IMR-90 (cell line): Measurements from ENCODE around the gene ZNF524. TPM values are rescaled to one million over a fixed set of nuclear protein-coding genes. Genes with fewer than 3 reads are reported as not detected.

Experiments used
- ATAC-seq: fragments of 200-7000 bp; cut with Tn5 transposase; 2 replicates; pipeline ENCODE4 v1.9.1; 2020; ENCODE audit warnings: low read depth, mild to moderate bottlenecking, moderate library complexity
- BruUV-seq: library from RNA; stranded (reverse); fragments of 400-500 nt; replicated peaks from 2 replicates; lab custom pipeline; 2021; lab: Mats Ljungman, UMichigan
- CTCF ChIA-PET: fragments of 300-600 bp; formaldehyde crosslinking; extraction: SDS; loops from one replicate; lab custom pipeline; 2021; ENCODE audit warnings: antibody characterized with exemption; lab: Yijun Ruan, JAX
- POLR2A ChIA-PET: fragments of 300-600 bp; sonication (Branson Sonifier 250); formaldehyde crosslinking; loops from one replicate; lab custom pipeline; 2022; ENCODE audit warnings: antibody characterized with exemption; ENCODE audit not compliant: unreplicated experiment; lab: Charles Lee
- DNase-seq: peaks from one replicate; pipeline ENCODE4 v3.0.0; 2013
- H2AFZ ChIP-seq: replicated peaks from 2 replicates; pipeline ENCODE3; 2013; ENCODE audit warnings: low read length, mild to moderate bottlenecking; ENCODE audit not compliant: poor library complexity
- H2AK5ac ChIP-seq: 2 replicates; pipeline ENCODE4 v1.6.1; 2013; ENCODE audit warnings: low read depth, low read length, inconsistent platforms
- H2AK9ac ChIP-seq: replicated peaks from 2 replicates; pipeline ENCODE3; 2013; ENCODE audit warnings: mild to moderate bottlenecking, low read depth, low read length, moderate library complexity; ENCODE audit not compliant: poor library complexity
- H2BK120ac ChIP-seq: 2 replicates; pipeline ENCODE4 v1.6.1; 2013; ENCODE audit warnings: low read depth, low read length, inconsistent platforms
- H2BK15ac ChIP-seq: 3 replicates; pipeline ENCODE4 v1.6.1; 2013; ENCODE audit warnings: low read depth, low read length, inconsistent platforms
- H2BK20ac ChIP-seq: 2 replicates; pipeline ENCODE4 v1.6.1; 2013; ENCODE audit warnings: low read depth, mild to moderate bottlenecking, inconsistent platforms, low read length, moderate library complexity
- H2BK5ac ChIP-seq: 2 replicates; pipeline ENCODE4 v1.6.1; 2013; ENCODE audit warnings: mild to moderate bottlenecking, low read depth, low read length, inconsistent platforms; ENCODE audit not compliant: poor library complexity, severe bottlenecking
- H3K14ac ChIP-seq: replicated peaks from 2 replicates; pipeline ENCODE4 v1.6.1; 2013; ENCODE audit warnings: low read depth, low read length, inconsistent platforms
- H3K18ac ChIP-seq: 2 replicates; pipeline ENCODE4 v1.6.1; 2013; ENCODE audit warnings: low read depth, low read length, control low read depth
- H3K23ac ChIP-seq: 2 replicates; pipeline ENCODE4 v1.6.1; 2013; ENCODE audit warnings: low read depth, low read length, inconsistent platforms
- H3K27ac ChIP-seq: 2 replicates; pipeline ENCODE4 v1.5.1; 2013; ENCODE audit warnings: mild to moderate bottlenecking, control low read depth, low read length; ENCODE audit not compliant: insufficient read depth
- H3K27me3 ChIP-seq: 2 replicates; pipeline ENCODE4 v1.6.1; 2013; ENCODE audit warnings: low read length; ENCODE audit not compliant: control insufficient read depth, insufficient read depth
- H3K36me3 ChIP-seq: 2 replicates; pipeline ENCODE4 v1.6.1; 2013; ENCODE audit warnings: low read length, mixed read lengths; ENCODE audit not compliant: control insufficient read depth, insufficient read depth
- H3K4ac ChIP-seq: 2 replicates; pipeline ENCODE4 v1.6.1; 2013; ENCODE audit warnings: low read depth, low read length, inconsistent platforms
- H3K4me1 ChIP-seq: 2 replicates; pipeline ENCODE4 v1.6.1; 2013; ENCODE audit warnings: low read length, mixed read lengths; ENCODE audit not compliant: control insufficient read depth, insufficient read depth
- H3K4me2 ChIP-seq: 2 replicates; pipeline ENCODE4 v1.6.1; 2013; ENCODE audit warnings: low read depth, mild to moderate bottlenecking, control low read depth, low read length, moderate library complexity
- H3K4me3 ChIP-seq: 2 replicates; pipeline ENCODE4 v1.5.1; 2013; ENCODE audit warnings: low read depth, mild to moderate bottlenecking, control low read depth, low read length, moderate library complexity; ENCODE audit not compliant: insufficient read depth
- H3K56ac ChIP-seq: 2 replicates; pipeline ENCODE4 v1.6.1; 2013; ENCODE audit warnings: low read length, inconsistent platforms; ENCODE audit not compliant: insufficient read depth; ENCODE audit errors: extremely low read depth
- H3K79me1 ChIP-seq, 2 experiments: 2 replicates each; pipeline ENCODE4 v1.6.1; 2013; ENCODE audit warnings: low read length in 2 of 2, inconsistent platforms in 1 of 2, low read depth in 1 of 2
- H3K9ac ChIP-seq: 2 replicates; pipeline ENCODE4 v1.6.1; 2013; ENCODE audit warnings: low read depth, low read length, control low read depth
- H3K9me1 ChIP-seq: 2 replicates; pipeline ENCODE4 v1.6.1; 2013; ENCODE audit warnings: low read length, inconsistent platforms; ENCODE audit not compliant: insufficient read depth
- H3K9me3 ChIP-seq: 2 replicates; pipeline ENCODE4 v1.6.1; 2013; ENCODE audit warnings: low read length; ENCODE audit not compliant: control insufficient read depth, insufficient read depth
- H4K20me1 ChIP-seq: 2 replicates; pipeline ENCODE4 v1.6.1; 2013; ENCODE audit warnings: low read length, inconsistent platforms; ENCODE audit not compliant: insufficient read depth
- H4K5ac ChIP-seq: 2 replicates; pipeline ENCODE4 v1.6.1; 2013; ENCODE audit warnings: mild to moderate bottlenecking, low read depth, low read length, control low read depth
- H4K8ac ChIP-seq, 2 experiments: 2 replicates each; pipeline ENCODE4 v1.6.1; 2013; ENCODE audit warnings: low read depth in 2 of 2, low read length in 2 of 2, control low read depth in 1 of 2, inconsistent platforms in 1 of 2
- H4K91ac ChIP-seq: 2 replicates; pipeline ENCODE4 v1.6.1; 2013; ENCODE audit warnings: low read depth, low read length, inconsistent platforms; ENCODE audit not compliant: insufficient read depth
- BHLHE40 ChIP-seq: fragments of 150-350 bp; IDR thresholded peaks from 2 replicates; pipeline ENCODE4 v1.6.1; 2016; ENCODE audit warnings: mild to moderate bottlenecking, low read depth, low read length
- CHD1 ChIP-seq: IDR thresholded peaks from 2 replicates; pipeline ENCODE4 v1.6.1; 2012; ENCODE audit warnings: low read depth, low read length, improper control_type of control experiment
- FOS ChIP-seq: fragments of 150-350 bp; IDR thresholded peaks from 2 replicates; pipeline ENCODE4 v1.6.1; 2016; ENCODE audit warnings: low read depth, low read length
- MAFK ChIP-seq: IDR thresholded peaks from 2 replicates; pipeline ENCODE4 v1.6.1; 2012; ENCODE audit warnings: low read depth, low read length, improper control_type of control experiment
- MAZ ChIP-seq: IDR thresholded peaks from 2 replicates; pipeline ENCODE4 v1.6.1; 2012; ENCODE audit warnings: low read depth, mild to moderate bottlenecking, low read length, improper control_type of control experiment, moderate library complexity, borderline replicate concordance
- POLR2A ChIP-seq: IDR thresholded peaks from 2 replicates; pipeline ENCODE4 v1.6.1; 2012; ENCODE audit warnings: mild to moderate bottlenecking, low read depth, low read length
- RAD21 ChIP-seq: IDR thresholded peaks from 2 replicates; pipeline ENCODE4 v1.6.1; 2012; ENCODE audit warnings: low read length, improper control_type of control experiment
- RCOR1 ChIP-seq: IDR thresholded peaks from 2 replicates; pipeline ENCODE4 v1.6.1; 2012; ENCODE audit warnings: mild to moderate bottlenecking, low read length, improper control_type of control experiment; ENCODE audit not compliant: insufficient replicate concordance
- SMC3 ChIP-seq: fragments of 150-350 bp; IDR thresholded peaks from 2 replicates; pipeline ENCODE4 v1.6.1; 2016; ENCODE audit warnings: low read depth, mild to moderate bottlenecking, antibody characterized with exemption, low read length, moderate library complexity
- WGBS, 2 experiments: methylation state at CpG; one replicate each; pipeline versions ENCODE4 v1.1.5 to v1.1.7; 2013; ENCODE audit warnings: missing lambda C conversion rate in 2 of 2; ENCODE audit not compliant: insufficient read length in 1 of 2; ENCODE audit errors: extremely low coverage in 2 of 2; 5-methylcytosine and 5-hydroxymethylcytosine counted together
- dilution Hi-C: fragments of 300-500 bp; cut with HindIII; formaldehyde crosslinking; loops from one replicate; pipeline ENCODE4 v1.14.3; 2018; ENCODE audit warnings: low sequenced_read_pairs; ENCODE audit not compliant: unreplicated experiment
- in situ Hi-C: fragments of 300-500 bp; cut with MboI; formaldehyde crosslinking; loops from 3 replicates; pipeline ENCODE4 v1.14.3; 2019; ENCODE audit warnings: low sequenced_read_pairs, inconsistent platforms, mixed read lengths
- intact Hi-C: fragments of 100-400 bp; cut with micrococcal nuclease; formaldehyde crosslinking; loops from 2 replicates; pipeline ENCODE4 v1.10.0; 2022
- polyA plus RNA-seq, 3 experiments: library from polyadenylated mRNA; depleted of rRNA; stranded (reverse); fragments of >200 nt; gene quantifications; 2 replicates each; pipeline ENCODE4 v1.2.3, GENCODE V29; 2012; ENCODE audit warnings: low replicate concordance in 1 of 3
- total RNA-seq: library from RNA; depleted of rRNA; stranded (reverse); fragments of >200 nt; gene quantifications from 2 replicates; pipeline ENCODE4 v1.2.3, GENCODE V29; 2012
- TF ChIP-seq, protein P1 (sequence below): fragments of 150-350 bp; IDR thresholded peaks from 2 replicates; pipeline ENCODE4 v1.6.1; 2016; ENCODE audit warnings: low read depth, mild to moderate bottlenecking, low read length, moderate library complexity, borderline replicate concordance
- TF ChIP-seq, protein P2 (sequence below): fragments of 150-350 bp; IDR thresholded peaks from 2 replicates; pipeline ENCODE4 v1.6.1; 2017; ENCODE audit warnings: mild to moderate bottlenecking, antibody characterized with exemption, low read length, low read depth

The ZNF524 gene
- total and polyA plus RNA-seq, 2 of the 4 experiments (the other 2 are of a cell fraction) = 2.3 to 6.6 TPM

DNA sequence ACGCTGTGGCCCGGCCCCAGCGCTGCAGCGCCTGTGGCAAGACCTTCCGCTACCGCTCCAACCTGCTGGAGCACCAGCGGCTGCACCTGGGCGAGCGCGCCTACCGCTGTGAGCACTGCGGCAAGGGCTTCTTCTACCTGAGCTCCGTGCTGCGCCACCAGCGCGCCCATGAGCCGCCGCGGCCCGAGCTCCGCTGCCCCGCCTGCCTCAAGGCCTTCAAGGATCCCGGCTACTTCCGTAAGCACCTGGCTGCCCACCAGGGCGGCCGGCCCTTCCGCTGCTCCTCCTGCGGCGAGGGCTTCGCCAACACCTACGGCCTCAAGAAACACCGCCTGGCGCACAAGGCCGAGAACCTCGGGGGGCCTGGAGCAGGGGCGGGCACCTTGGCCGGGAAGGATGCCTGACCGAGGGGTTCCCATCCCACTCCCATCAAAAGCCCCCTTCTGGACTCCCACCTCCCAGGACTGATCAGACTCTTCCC, 16.3 kb downstream of the ZNF524 start:
- Histone ChIP-seq H3K9me1 (peaks cover 20% of the 10 kb centered on the region), H3K23ac (no peak overlapping the region), H3K27ac (no peak overlapping the region), H3K79me1 (peaks cover 21 to 50% of the 10 kb centered on the region in 2 experiments), H3K14ac (no peak overlapping the region), H4K20me1 (peaks cover 35% of the 10 kb centered on the region), H3K9ac (no peak overlapping the region), H3K4me1 (peaks cover 13% of the 10 kb centered on the region), H2BK120ac (no peak overlapping the region), H2BK15ac (no peak overlapping the region), H3K27me3 (no peaks in the 10 kb centered on the region), H3K9me3 (no peaks in the 10 kb centered on the region), H3K4ac (no peak overlapping the region), H4K91ac (no peak overlapping the region), H2BK5ac (no peak overlapping the region), H3K4me2 (no peak overlapping the region), H3K36me3 (peaks cover 40% of the 10 kb centered on the region), H2BK20ac (no peak overlapping the region), H3K18ac (no peak overlapping the region), H2AK5ac (no peak overlapping the region), H3K56ac (no peak overlapping the region), H4K5ac (no peak overlapping the region), H4K8ac (no peak overlapping the region), H2AK9ac (no peak overlapping the region), H2AFZ (peak overlapping the region; percentile 58), H3K4me3 (no peak overlapping the region)
- TF ChIP-seq RAD21 (no peak), CHD1 (no peak), MAFK (no peak), MAZ (no peak), BHLHE40 (no peak), SMC3 (no peak), POLR2A (no peak), FOS (no peak), RCOR1 (no peak)
- TF ChIP-seq, protein P1, sequence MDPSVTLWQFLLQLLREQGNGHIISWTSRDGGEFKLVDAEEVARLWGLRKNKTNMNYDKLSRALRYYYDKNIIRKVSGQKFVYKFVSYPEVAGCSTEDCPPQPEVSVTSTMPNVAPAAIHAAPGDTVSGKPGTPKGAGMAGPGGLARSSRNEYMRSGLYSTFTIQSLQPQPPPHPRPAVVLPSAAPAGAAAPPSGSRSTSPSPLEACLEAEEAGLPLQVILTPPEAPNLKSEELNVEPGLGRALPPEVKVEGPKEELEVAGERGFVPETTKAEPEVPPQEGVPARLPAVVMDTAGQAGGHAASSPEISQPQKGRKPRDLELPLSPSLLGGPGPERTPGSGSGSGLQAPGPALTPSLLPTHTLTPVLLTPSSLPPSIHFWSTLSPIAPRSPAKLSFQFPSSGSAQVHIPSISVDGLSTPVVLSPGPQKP = no peak
- TF ChIP-seq, protein P2, sequence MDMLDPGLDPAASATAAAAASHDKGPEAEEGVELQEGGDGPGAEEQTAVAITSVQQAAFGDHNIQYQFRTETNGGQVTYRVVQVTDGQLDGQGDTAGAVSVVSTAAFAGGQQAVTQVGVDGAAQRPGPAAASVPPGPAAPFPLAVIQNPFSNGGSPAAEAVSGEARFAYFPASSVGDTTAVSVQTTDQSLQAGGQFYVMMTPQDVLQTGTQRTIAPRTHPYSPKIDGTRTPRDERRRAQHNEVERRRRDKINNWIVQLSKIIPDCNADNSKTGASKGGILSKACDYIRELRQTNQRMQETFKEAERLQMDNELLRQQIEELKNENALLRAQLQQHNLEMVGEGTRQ = no peak
- dilution Hi-C loops = no loop called here
- POLR2A ChIA-PET = no interaction called here
- CTCF ChIA-PET = no interaction called here
- BruUV-seq = no TSS peak
- DNase-seq (no peak), ATAC-seq (no peak)
- in situ Hi-C loops = no loop called here
- WGBS, 2 experiments = 97% methylated on average over 30 of the region's 38 CpGs; no CpG with 5 or more reads in 1 of the 2 experiments
- intact Hi-C loops = no loop called here
